Body of pancreas (tissue), 4 donors: ENCODE data around the gene SLC35F2. TPM values are rescaled to one million over a fixed set of nuclear protein-coding genes. Genes with fewer than 3 reads are reported as not detected.

Experiments used
- ATAC-seq: fragments of 150-250 bp; one replicate; pipeline ENCODE4 v1.9.1; 2016
- DNase-seq, 4 donors: peaks; one replicate each; pipeline ENCODE4 v3.0.0-alpha.2; 2019
- H3K27ac ChIP-seq, 4 donors: fragments of 200-600 bp; sonication (generic); 1 replicate in 3 of 4; 2 replicates in 1 of 4; pipeline versions ENCODE4 v1.5.1 to v1.6.1; 2016 to 2019; ENCODE audit warnings: mild to moderate bottlenecking in 1 of 4, mixed read lengths in 1 of 4, moderate library complexity in 1 of 4
- H3K27me3 ChIP-seq, 2 donors: fragments of 200-600 bp; sonication (generic); one replicate each; pipeline ENCODE4 v1.6.0; 2016; ENCODE audit warnings: mild to moderate bottlenecking in 1 of 2
- H3K36me3 ChIP-seq, 2 donors: fragments of 200-600 bp; sonication (generic); replicated peaks in 1 of 2; 2 replicates each; pipeline ENCODE4 v1.5.1; 2016; ENCODE audit warnings: low read depth in 2 of 2; ENCODE audit not compliant: insufficient read depth in 1 of 2
- H3K4me1 ChIP-seq: fragments of 200-600 bp; sonication (generic); one replicate; pipeline ENCODE4 v1.6.0; 2016
- H3K4me3 ChIP-seq, 2 donors: fragments of 200-600 bp; sonication (generic); 1 replicate in 1 of 2; 2 replicates in 1 of 2; pipeline ENCODE4 v1.5.1; 2016 to 2019
- H3K9me3 ChIP-seq, 3 donors: fragments of 200-600 bp; sonication (generic); 1 replicate in 2 of 3; 2 replicates in 1 of 3; pipeline ENCODE4 v1.5.1; 2016
- CTCF ChIP-seq, 7 experiments: fragments of 450-650 bp in 4 of 7; fragments of 200-600 bp in 3 of 7; sonication (generic) in 3 of 7; IDR thresholded peaks; one replicate each; pipeline ENCODE4 v1.5.1; 2016 to 2019; ENCODE audit warnings: antibody characterized with exemption in 7 of 7
- POLR2A ChIP-seq, 3 donors: fragments of 450-650 bp; IDR thresholded peaks; one replicate each; pipeline ENCODE4 v1.6.1; 2016; ENCODE audit warnings: antibody characterized with exemption in 3 of 3, mild to moderate bottlenecking in 2 of 3
- WGBS, 2 donors: methylation state at CpG; one replicate each; pipeline ENCODE4 v1.1.5; 2017; 5-methylcytosine and 5-hydroxymethylcytosine counted together
- intact Hi-C: fragments of 100-400 bp; cut with DNase I; formaldehyde crosslinking; loops from one replicate; pipeline ENCODE4 v1.15.1; 2023
- total RNA-seq, 2 donors: library from RNA; depleted of rRNA; stranded (reverse); fragments of >200 nt; gene quantifications; one replicate each; pipeline ENCODE4 v1.1.0, GENCODE V29; 2016

SLC35F2 gene
- total RNA-seq, 2 donors from 2014 or later: 0.33 to 8.6 TPM

- TF ChIP-seq POLR2A (IDR thresholded peaks at IDR 0.05) (no peak), CTCF (IDR thresholded peaks at IDR 0.05) (no peak)
- intact Hi-C loops: no loop called here
- H3K36me3 ChIP-seq: peaks cover 0 to 3% of the 10 kb centered on the region in 2 donors
- no peaks in the 10 kb centered on the region for H3K27me3 ChIP-seq
- DNase-seq (no peak), ATAC-seq (no peak)
- H3K9me3 ChIP-seq: no peaks in the 10 kb centered on the region
- H3K4me3 ChIP-seq: no peak overlapping the region
- no peak overlapping the region for H3K27ac ChIP-seq
- no peaks in the 10 kb centered on the region for H3K4me1 ChIP-seq
These were observed 53.6 kb downstream of the SLC35F2 start for GRCh38 chr11:107804971-107805370.

GRCh38 chr11:107804211-107804610, 54.4 kb downstream of the SLC35F2 start:
- Histone ChIP-seq H3K9me3 (no peaks in the 10 kb centered on the region), H3K27me3 (no peaks in the 10 kb centered on the region), H3K27ac (no peak overlapping the region), H3K4me3 (no peak overlapping the region), H3K36me3 (peaks cover 0 to 3% of the 10 kb centered on the region in 2 donors), H3K4me1 (no peaks in the 10 kb centered on the region)
- TF ChIP-seq CTCF (IDR thresholded peaks at IDR 0.05): no peak
- no peak for ATAC-seq
- intact Hi-C loops: no loop called here
- DNase-seq: no peak
- WGBS, 2 donors: 50% methylated on average over 1 of the region's 1 CpG

DNA sequence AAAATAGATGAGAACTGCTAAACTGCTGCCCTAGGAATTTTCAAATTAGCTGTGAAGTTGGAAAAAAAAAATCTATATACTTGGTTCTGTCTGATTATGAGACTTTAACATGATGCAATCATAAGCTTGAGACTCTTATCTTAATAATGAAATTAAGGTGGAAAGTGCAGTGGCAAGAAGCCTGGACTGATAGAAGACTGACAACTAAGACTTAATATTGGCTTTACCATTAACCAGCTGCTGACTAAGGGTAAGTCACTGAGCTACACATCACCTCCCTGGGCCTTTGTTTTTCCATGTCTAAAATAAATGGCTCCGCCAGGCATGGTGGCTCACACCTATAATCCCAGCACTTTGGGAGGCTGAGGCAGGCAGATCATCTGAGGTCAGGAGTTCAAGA, 56.9 kb downstream of the SLC35F2 start:
- H3K4me3 ChIP-seq: no peak overlapping the region
- WGBS, 2 donors: 100% methylated on average over 1 of the region's 1 CpG
- intact Hi-C loops: no loop called here
- peaks cover 0 to 3% of the 10 kb centered on the region in 2 donors for H3K36me3 ChIP-seq
- no peaks in the 10 kb centered on the region for H3K27me3 ChIP-seq
- DNase-seq (no peak), ATAC-seq (no peak)
- no peaks in the 10 kb centered on the region for H3K9me3 ChIP-seq
- H3K27ac ChIP-seq: no peak overlapping the region
- no peaks in the 10 kb centered on the region for H3K4me1 ChIP-seq
- TF ChIP-seq POLR2A (IDR thresholded peaks at IDR 0.05) (no peak), CTCF (IDR thresholded peaks at IDR 0.05) (no peak)

GRCh38 chr11:107799218-107799859, 59.2 kb downstream of the SLC35F2 start:
- Histone ChIP-seq H3K27ac (no peak overlapping the region), H3K9me3 (no peaks in the 10 kb centered on the region), H3K4me1 (no peaks in the 10 kb centered on the region), H3K36me3 (peaks cover 0 to 2% of the 10 kb centered on the region in 2 donors), H3K27me3 (no peaks in the 10 kb centered on the region), H3K4me3 (no peak overlapping the region)
- DNase-seq (peak; percentile 70 to 79 (median 72)), ATAC-seq (peak; percentile 55)
- 63 to 66% methylated on average over 9 to 12 of the region's 12 CpGs for WGBS, 2 donors
- intact Hi-C loops: no loop called here
- peak; percentile 71 to 98 (median 76) for TF ChIP-seq CTCF (IDR thresholded peaks at IDR 0.05)
- no peak for TF ChIP-seq POLR2A (IDR thresholded peaks at IDR 0.05)

DNA sequence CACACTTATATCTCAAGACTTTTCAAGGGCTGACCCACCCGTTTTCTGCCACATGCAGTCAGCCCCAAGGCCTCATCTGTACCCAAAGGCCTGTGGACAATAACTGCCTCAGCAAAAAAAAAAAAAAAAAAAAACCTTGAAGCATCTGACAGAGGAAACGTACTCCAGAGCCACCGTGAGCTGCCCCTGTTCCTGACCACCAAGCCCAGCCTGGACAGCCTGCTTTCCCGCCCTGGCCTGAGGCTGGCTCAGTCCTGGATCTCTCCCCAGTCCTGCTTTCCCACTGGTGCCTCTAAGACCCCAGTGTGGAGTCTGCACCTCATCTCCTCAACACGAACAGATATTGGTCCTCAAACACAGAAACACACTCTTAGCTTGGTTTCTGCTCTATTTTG, 66.5 kb downstream of the SLC35F2 start:
- ATAC-seq (no peak), DNase-seq (no peak)
- H3K9me3 ChIP-seq: no peaks in the 10 kb centered on the region
- intact Hi-C loops: no loop called here
- H3K27me3 ChIP-seq: no peaks in the 10 kb centered on the region
- WGBS, 2 donors: 74 to 80% methylated on average over 5 of the region's 5 CpGs
- no peak overlapping the region for H3K27ac ChIP-seq
- H3K4me1 ChIP-seq: no peaks in the 10 kb centered on the region
- no peak for TF ChIP-seq POLR2A (IDR thresholded peaks at IDR 0.05)
- no peak for TF ChIP-seq CTCF (IDR thresholded peaks at IDR 0.05)
- H3K36me3 ChIP-seq: no peaks in the 10 kb centered on the region
- H3K4me3 ChIP-seq: no peak overlapping the region
